Trophoblast cell (in vitro differentiated cells and primary cell): ENCODE measurements around the gene VPS13D.
A peak's percentile ranks its signal among the peaks of the same experiment; 100 is the strongest.

Source experiments
- DNase-seq, 2 donors: peaks; one replicate each; pipeline ENCODE4 v3.0.0-alpha.2; 2016
- H2AFZ ChIP-seq: 2 replicates; pipeline ENCODE4 v1.6.1; 2013; ENCODE audit warnings: low read length, moderate library complexity, mild to moderate bottlenecking; ENCODE audit not compliant: insufficient read depth, poor library complexity
- H2AK5ac ChIP-seq: 2 replicates; pipeline ENCODE4 v1.6.1; 2013; ENCODE audit warnings: mild to moderate bottlenecking, low read length
- H2BK120ac ChIP-seq: 2 replicates; pipeline ENCODE4 v1.6.1; 2013; ENCODE audit warnings: low read length, mild to moderate bottlenecking, moderate library complexity; ENCODE audit not compliant: insufficient read depth, poor library complexity
- H2BK12ac ChIP-seq: 2 replicates; pipeline ENCODE4 v1.6.1; 2013; ENCODE audit warnings: mild to moderate bottlenecking, low read length, moderate library complexity
- H2BK5ac ChIP-seq: 2 replicates; pipeline ENCODE4 v1.6.1; 2013; ENCODE audit warnings: low read length, low read depth, moderate library complexity, mild to moderate bottlenecking; ENCODE audit not compliant: poor library complexity
- H3K14ac ChIP-seq: 2 replicates; pipeline ENCODE4 v1.6.1; 2013; ENCODE audit warnings: mild to moderate bottlenecking, low read length
- H3K18ac ChIP-seq: 2 replicates; pipeline ENCODE4 v1.6.1; 2013; ENCODE audit warnings: mild to moderate bottlenecking, low read length
- H3K23ac ChIP-seq: 2 replicates; pipeline ENCODE4 v1.6.1; 2013; ENCODE audit warnings: low read length
- H3K27ac ChIP-seq: 2 replicates; pipeline ENCODE4 v1.5.1; 2013; ENCODE audit warnings: low read depth, mild to moderate bottlenecking, inconsistent platforms, low read length, moderate library complexity
- H3K27me3 ChIP-seq: 2 replicates; pipeline ENCODE4 v1.6.1; 2013; ENCODE audit warnings: inconsistent platforms, mild to moderate bottlenecking, low read length, moderate library complexity; ENCODE audit not compliant: insufficient read depth
- H3K36me3 ChIP-seq, 2 experiments: 1 replicate in 1 of 2; 2 replicates in 1 of 2; pipeline ENCODE4 v1.6.1; 2013; ENCODE audit warnings: low read length in 2 of 2, mild to moderate bottlenecking in 2 of 2, moderate library complexity in 1 of 2; ENCODE audit not compliant: insufficient read depth in 2 of 2, control insufficient read depth in 1 of 2
- H3K4ac ChIP-seq: 2 replicates; pipeline ENCODE4 v1.6.1; 2013; ENCODE audit warnings: low read depth, mild to moderate bottlenecking, low read length, moderate library complexity
- H3K4me1 ChIP-seq, 2 experiments: 1 replicate in 1 of 2; 2 replicates in 1 of 2; pipeline ENCODE4 v1.6.1; 2013; ENCODE audit warnings: low read length in 2 of 2, mild to moderate bottlenecking in 2 of 2, moderate library complexity in 1 of 2; ENCODE audit not compliant: insufficient read depth in 2 of 2, control insufficient read depth in 1 of 2
- H3K4me2 ChIP-seq: 2 replicates; pipeline ENCODE4 v1.6.1; 2013; ENCODE audit warnings: inconsistent platforms, mild to moderate bottlenecking, low read length, moderate library complexity
- H3K4me3 ChIP-seq: 2 replicates; pipeline ENCODE4 v1.5.1; 2013; ENCODE audit warnings: mild to moderate bottlenecking, low read depth, low read length, inconsistent platforms
- H3K79me1 ChIP-seq: one replicate; pipeline ENCODE4 v1.6.1; 2013; ENCODE audit warnings: low read length
- H3K79me2 ChIP-seq: 2 replicates; pipeline ENCODE4 v1.6.1; 2013; ENCODE audit warnings: low read length, mild to moderate bottlenecking; ENCODE audit not compliant: control insufficient read depth, insufficient read depth, poor library complexity
- H3K9ac ChIP-seq: 2 replicates; pipeline ENCODE4 v1.6.1; 2013; ENCODE audit warnings: mild to moderate bottlenecking, low read length
- H3K9me3 ChIP-seq: 2 replicates; pipeline ENCODE4 v1.6.1; 2013; ENCODE audit warnings: low read depth, mild to moderate bottlenecking, control low read depth, inconsistent platforms, low read length; ENCODE audit not compliant: insufficient read depth
- H4K12ac ChIP-seq: 2 replicates; pipeline ENCODE4 v1.6.1; 2013; ENCODE audit warnings: low read depth, mild to moderate bottlenecking, low read length, moderate library complexity
- H4K8ac ChIP-seq: 2 replicates; pipeline ENCODE4 v1.6.1; 2013; ENCODE audit warnings: low read depth, mild to moderate bottlenecking, low read length, moderate library complexity
- H4K91ac ChIP-seq: one replicate; pipeline ENCODE4 v1.6.1; 2013; ENCODE audit warnings: low read depth, mild to moderate bottlenecking, low read length, moderate library complexity
- WGBS: extraction: QIAGEN DNeasy Blood & Tissue Kit; methylation state at CpG from one replicate; pipeline ENCODE4 v1.1.7; 2013; ENCODE audit warnings: missing lambda C conversion rate; ENCODE audit not compliant: insufficient read length, insufficient coverage; ENCODE audit errors: extremely low coverage; 5-methylcytosine and 5-hydroxymethylcytosine counted together

Gene VPS13D

GRCh38 chr1:12542138-12542465 lies 312.3 kb downstream of the VPS13D start:
- Histone ChIP-seq H3K27me3 (no peaks in the 10 kb centered on the region), H4K8ac (no peak overlapping the region), H3K4me1 (peaks cover 3 to 10% of the 10 kb centered on the region in 2 experiments), H2AK5ac (no peak overlapping the region), H3K4me3 (no peak overlapping the region), H2BK12ac (no peak overlapping the region), H3K36me3 (no peaks in the 10 kb centered on the region), H3K14ac (no peak overlapping the region), H3K4ac (no peak overlapping the region), H3K27ac (no peak overlapping the region), H3K23ac (no peak overlapping the region), H3K9me3 (no peaks in the 10 kb centered on the region), H4K91ac (no peak overlapping the region), H2BK120ac (no peak overlapping the region), H3K18ac (no peak overlapping the region), H3K4me2 (no peak overlapping the region), H2BK5ac (no peak overlapping the region), H3K9ac (peak overlapping the region; percentile 50), H3K79me2 (no peaks in the 10 kb centered on the region), H4K12ac (no peak overlapping the region), H3K79me1 (no peaks in the 10 kb centered on the region), H2AFZ (no peak overlapping the region)
- WGBS = no CpG with 5 or more reads among the region's 9 CpGs
- DNase-seq = no peak

- H2BK12ac ChIP-seq = no peak overlapping the region
Observed at GRCh38 chr1:12542616-12543592, 313.1 kb downstream of the VPS13D start.

GRCh38 chr1:12543740-12544154 lies 313.9 kb downstream of the VPS13D start:
- Histone ChIP-seq H4K12ac (no peak overlapping the region), H3K23ac (no peak overlapping the region), H3K4me1 (peaks cover 3 to 10% of the 10 kb centered on the region in 2 experiments), H3K14ac (no peak overlapping the region), H3K36me3 (no peaks in the 10 kb centered on the region), H3K27me3 (no peaks in the 10 kb centered on the region), H3K9ac (no peak overlapping the region), H3K79me1 (no peaks in the 10 kb centered on the region), H3K18ac (no peak overlapping the region), H3K4ac (no peak overlapping the region), H2BK12ac (no peak overlapping the region), H3K4me2 (no peak overlapping the region), H2AK5ac (no peak overlapping the region), H3K4me3 (no peak overlapping the region), H2AFZ (no peak overlapping the region), H3K9me3 (no peaks in the 10 kb centered on the region), H3K27ac (no peak overlapping the region), H4K91ac (no peak overlapping the region), H2BK5ac (no peak overlapping the region), H4K8ac (no peak overlapping the region), H2BK120ac (no peak overlapping the region), H3K79me2 (no peaks in the 10 kb centered on the region)
- no CpG with 5 or more reads among the region's 9 CpGs for WGBS
- DNase-seq = no peak

More at GRCh38 chr1:12542616-12543592, 313.1 kb downstream of the VPS13D start:
- WGBS = no CpG with 5 or more reads among the region's 9 CpGs
- Histone ChIP-seq H3K79me2 (no peaks in the 10 kb centered on the region), H4K8ac (no peak overlapping the region), H3K14ac (no peak overlapping the region), H3K79me1 (no peaks in the 10 kb centered on the region), H2BK120ac (no peak overlapping the region), H3K9me3 (no peaks in the 10 kb centered on the region), H3K4me3 (no peak overlapping the region), H3K36me3 (no peaks in the 10 kb centered on the region), H3K27ac (no peak overlapping the region), H3K4ac (no peak overlapping the region), H2AK5ac (no peak overlapping the region), H2AFZ (no peak overlapping the region), H3K4me2 (no peak overlapping the region), H3K27me3 (no peaks in the 10 kb centered on the region), H4K12ac (no peak overlapping the region), H4K91ac (no peak overlapping the region), H3K23ac (no peak overlapping the region), H2BK5ac (no peak overlapping the region), H3K9ac (no peak overlapping the region), H3K18ac (no peak overlapping the region), H3K4me1 (peaks cover 3 to 10% of the 10 kb centered on the region in 2 experiments)
- no peak for DNase-seq

- DNase-seq = peak in 1 of 2 donors; percentile 64
- Histone ChIP-seq H2BK5ac (no peak overlapping the region), H3K9ac (no peak overlapping the region), H3K79me2 (no peaks in the 10 kb centered on the region), H2AK5ac (no peak overlapping the region), H3K36me3 (no peaks in the 10 kb centered on the region), H3K4ac (no peak overlapping the region), H3K4me2 (no peak overlapping the region), H3K18ac (no peak overlapping the region), H2BK120ac (no peak overlapping the region), H3K23ac (no peak overlapping the region), H3K9me3 (no peaks in the 10 kb centered on the region), H3K79me1 (peaks cover 2% of the 10 kb centered on the region), H3K4me3 (no peak overlapping the region), H4K8ac (no peak overlapping the region), H3K14ac (no peak overlapping the region), H2BK12ac (no peak overlapping the region), H3K4me1 (peaks cover 5 to 11% of the 10 kb centered on the region in 2 experiments), H2AFZ (no peak overlapping the region), H4K91ac (no peak overlapping the region), H3K27ac (no peak overlapping the region), H3K27me3 (no peaks in the 10 kb centered on the region), H4K12ac (no peak overlapping the region)
- WGBS = no CpG with 5 or more reads among the region's 4 CpGs
Observed at GRCh38 chr1:12544357-12544756, 314.5 kb downstream of the VPS13D start.
